Activated T-helper 1 cell treated with anti-CD3 and anti-CD28 coated beads, Interleukin-2, amount 50 U/mL, for 16 hours (primary cell): Measurements from ENCODE around the gene PMS1.
"Not testable (repeated sequence)": the region's sequence is repeated elsewhere in the genome, so short reads cannot be mapped to it uniquely, and the experiment has no call there.

Experiments
- DNase-seq, 2 donors: peaks; one replicate each; pipeline ENCODE4 v3.0.0-alpha.2; 2020; ENCODE audit warnings: low read depth in 1 of 2, low spot score in 1 of 2

Gene PMS1

GRCh38 chr2:189860161-189860560 lies 75.9 kb downstream of the PMS1 start:
- no peak for DNase-seq

GRCh38 chr2:189862751-189863150 lies 78.5 kb downstream of the PMS1 start:
- DNase-seq: no peak

- DNase-seq: no peak
Observed at GRCh38 chr2:189865826-189866225, 81.6 kb downstream of the PMS1 start.

GRCh38 chr2:189866296-189866695 lies 82.0 kb downstream of the PMS1 start:
- DNase-seq: no peak

- DNase-seq: no peak
Observed at GRCh38 chr2:189868896-189869295, 84.6 kb downstream of the PMS1 start.

- no peak for DNase-seq
Observed at GRCh38 chr2:189870381-189871085, 86.3 kb downstream of the PMS1 start.

GRCh38 chr2:189873696-189874095 lies 89.4 kb downstream of the PMS1 start:
- no peak for DNase-seq

GRCh38 chr2:189874586-189875320 lies 90.5 kb downstream of the PMS1 start:
- no peak for DNase-seq

GRCh38 chr2:189876271-189876670 lies 92.0 kb downstream of the PMS1 start:
- DNase-seq: no peak

- no peak for DNase-seq
Observed at GRCh38 chr2:189879716-189880081, 95.4 kb downstream of the PMS1 start.

- no peak for DNase-seq
Observed at GRCh38 chr2:189880429-189880828, 96.2 kb downstream of the PMS1 start.

- no peak for DNase-seq
Observed at GRCh38 chr2:189880832-189881492, 96.7 kb downstream of the PMS1 start.

- DNase-seq: no peak
Observed at GRCh38 chr2:189885368-189885767, 101.1 kb downstream of the PMS1 start.

- DNase-seq: not testable (repeated sequence)
Observed at GRCh38 chr2:189892546-189893294, 108.5 kb downstream of the PMS1 start.

- no peak for DNase-seq
Observed at GRCh38 chr2:189896809-189897208, 112.6 kb downstream of the PMS1 start.

GRCh38 chr2:189899101-189899500 lies 114.9 kb downstream of the PMS1 start:
- DNase-seq: no peak

GRCh38 chr2:189900726-189901125 lies 116.5 kb downstream of the PMS1 start:
- DNase-seq: no peak

- no peak for DNase-seq
Observed at GRCh38 chr2:189901664-189902063, 117.4 kb downstream of the PMS1 start.

GRCh38 chr2:189913821-189914220 lies 129.6 kb downstream of the PMS1 start:
- DNase-seq: no peak

GRCh38 chr2:189916651-189917050 lies 132.4 kb downstream of the PMS1 start:
- no peak for DNase-seq
